ENCODE data around the gene EEFSEC. TPM values are rescaled to one million over a fixed set of nuclear protein-coding genes. Genes with fewer than 3 reads are reported as not detected.

EEFSEC gene
- total RNA-seq, 2 experiments from 2014 or later, result 19.2 to 19.6 TPM

- intact Hi-C loops (cut with micrococcal nuclease), result no loop called here
- Mint-ChIP-seq H3K27me3 (no peaks in the 10 kb centered on the region), H3K4me3 (no peak overlapping the region), H3K4me1 (ENCODE audit: low read depth) (peaks cover 54% of the 10 kb centered on the region), H3K9me3 (no peaks in the 10 kb centered on the region), H3K27ac (no peak overlapping the region), H3K36me3 (ENCODE audit: low read depth) (peaks cover 12% of the 10 kb centered on the region)
- no peak for ATAC-seq
- no peak for DNase-seq
- ChIA-PET POLR2A (interaction anchor here (0.6 to 0.9 kb wide), 2 partner anchors 17 to 22 kb away, joined by 3 read pairs; no protein-coding TSS in a partner anchor), CTCF (interaction anchor here (0.8 kb wide), 1 partner anchor 18 kb away, joined by 3 read pairs; no protein-coding TSS in a partner anchor)
- TF ChIP-seq CTCF (IDR thresholded peaks at IDR 0.05), result no peak
Measured at GRCh38 chr3:128318275-128318941, 165.1 kb downstream of the EEFSEC start.

GRCh38 chr3:128319107-128319506, 165.8 kb downstream of the EEFSEC start:
- DNase-seq (no peak), ATAC-seq (no peak)
- intact Hi-C loops (cut with micrococcal nuclease), result no loop called here
- ChIA-PET POLR2A (no interaction called here), CTCF (no interaction called here)
- no peak for TF ChIP-seq CTCF (IDR thresholded peaks at IDR 0.05)
- Mint-ChIP-seq H3K4me3 (no peak overlapping the region), H3K27me3 (no peaks in the 10 kb centered on the region), H3K9me3 (no peaks in the 10 kb centered on the region), H3K27ac (no peak overlapping the region), H3K36me3 (ENCODE audit: low read depth) (peaks cover 12% of the 10 kb centered on the region), H3K4me1 (ENCODE audit: low read depth) (peaks cover 49% of the 10 kb centered on the region)

GRCh38 chr3:128319741-128320141, 166.5 kb downstream of the EEFSEC start:
- DNase-seq (no peak), ATAC-seq (no peak)
- H3K4me1 Mint-ChIP-seq (ENCODE audit: low read depth), result peaks cover 44% of the 10 kb centered on the region
- intact Hi-C loops (cut with micrococcal nuclease), result no loop called here
- no peak overlapping the region for H3K4me3 Mint-ChIP-seq
- no peaks in the 10 kb centered on the region for H3K27me3 Mint-ChIP-seq
- H3K9me3 Mint-ChIP-seq, result no peaks in the 10 kb centered on the region
- H3K36me3 Mint-ChIP-seq (ENCODE audit: low read depth), result peaks cover 12% of the 10 kb centered on the region
- ChIA-PET CTCF (interaction anchor here (1.0 to 1.9 kb wide), 2 partner anchors 93 to 252 kb away, joined by 3 to 5 read pairs; no protein-coding TSS in a partner anchor), POLR2A (no interaction called here)
- TF ChIP-seq CTCF (IDR thresholded peaks at IDR 0.05), result no peak
- no peak overlapping the region for H3K27ac Mint-ChIP-seq

GRCh38 chr3:128320551-128321340, 167.5 kb downstream of the EEFSEC start:
- no peaks in the 10 kb centered on the region for H3K27me3 Mint-ChIP-seq
- H3K4me3 Mint-ChIP-seq, result no peak overlapping the region
- DNase-seq, result no peak
- intact Hi-C loops (cut with micrococcal nuclease), result no loop called here
- CTCF ChIA-PET, result interaction anchor here (1.0 to 2.2 kb wide), 5 partner anchors 12 to 253 kb away, joined by 3 to 12 read pairs (median 4); no protein-coding TSS in a partner anchor
- no peak overlapping the region for H3K27ac Mint-ChIP-seq
- TF ChIP-seq CTCF (IDR thresholded peaks at IDR 0.05), result no peak
- POLR2A ChIA-PET, result interaction anchor here (0.9 kb wide), 1 partner anchor 63 kb away, joined by 3 read pairs; no protein-coding TSS in a partner anchor
- H3K4me1 Mint-ChIP-seq (ENCODE audit: low read depth), result peaks cover 38% of the 10 kb centered on the region
- no peak for ATAC-seq
- peaks cover 12% of the 10 kb centered on the region for H3K36me3 Mint-ChIP-seq (ENCODE audit: low read depth)
- no peaks in the 10 kb centered on the region for H3K9me3 Mint-ChIP-seq
